H9 (cell line): ENCODE results near the gene APOBR. TPM values are rescaled to one million over a fixed set of nuclear protein-coding genes. Genes with fewer than 3 reads are reported as not detected.

ENCODE experiments used
- DNase-seq: peaks from one replicate; pipeline ENCODE4 v3.0.0-alpha.2; 2017
- H2AFZ ChIP-seq: one replicate; pipeline ENCODE4 v1.6.1; 2013; ENCODE audit warnings: mild to moderate bottlenecking, low read length, control low read depth, moderate library complexity
- H2AK5ac ChIP-seq: 2 replicates; pipeline ENCODE4 v1.6.1; 2013; ENCODE audit warnings: low read length, control low read depth, mixed read lengths; ENCODE audit not compliant: insufficient read length
- H2BK120ac ChIP-seq: one replicate; pipeline ENCODE4 v1.6.1; 2013; ENCODE audit warnings: low read depth, mild to moderate bottlenecking, low read length, control low read depth, inconsistent platforms; ENCODE audit not compliant: poor library complexity, severe bottlenecking
- H2BK12ac ChIP-seq: 2 replicates; pipeline ENCODE4 v1.6.1; 2013; ENCODE audit warnings: low read length, control low read depth, mixed read lengths, low read depth; ENCODE audit not compliant: insufficient read length
- H2BK15ac ChIP-seq: 2 replicates; pipeline ENCODE4 v1.6.1; 2013; ENCODE audit warnings: low read depth, low read length, control low read depth
- H2BK20ac ChIP-seq: one replicate; pipeline ENCODE4 v1.6.1; 2013; ENCODE audit warnings: low read depth, mild to moderate bottlenecking, low read length, control low read depth, inconsistent platforms; ENCODE audit not compliant: poor library complexity, severe bottlenecking
- H2BK5ac ChIP-seq: 2 replicates; pipeline ENCODE4 v1.6.1; 2013; ENCODE audit warnings: low read length, control low read depth, mixed read lengths; ENCODE audit not compliant: insufficient read length
- H3K14ac ChIP-seq: 2 replicates; pipeline ENCODE4 v1.6.1; 2013; ENCODE audit warnings: low read length, control low read depth; ENCODE audit not compliant: insufficient read depth
- H3K18ac ChIP-seq: 2 replicates; pipeline ENCODE4 v1.6.1; 2013; ENCODE audit warnings: low read depth, mild to moderate bottlenecking, mixed read lengths, low read length, control low read depth; ENCODE audit not compliant: insufficient read length
- H3K23ac ChIP-seq: 2 replicates; pipeline ENCODE4 v1.6.1; 2013; ENCODE audit warnings: low read length, control low read depth, mixed read lengths, low read depth; ENCODE audit not compliant: insufficient read length
- H3K23me2 ChIP-seq: 2 replicates; pipeline ENCODE4 v1.6.1; 2013; ENCODE audit warnings: low read depth, mild to moderate bottlenecking, mixed read lengths, low read length, control low read depth; ENCODE audit not compliant: insufficient read length, poor library complexity, severe bottlenecking
- H3K27ac ChIP-seq: 2 replicates; pipeline ENCODE4 v1.5.1; 2013; ENCODE audit warnings: low read length, control low read depth, mixed read lengths, low read depth; ENCODE audit not compliant: insufficient read length
- H3K27me3 ChIP-seq: 2 replicates; pipeline ENCODE4 v1.6.1; 2013; ENCODE audit warnings: low read length, control low read depth, inconsistent platforms; ENCODE audit not compliant: insufficient read depth
- H3K4ac ChIP-seq: 2 replicates; pipeline ENCODE4 v1.6.1; 2013; ENCODE audit warnings: low read depth, mild to moderate bottlenecking, control low read depth, inconsistent platforms, low read length, moderate library complexity
- H3K4me1 ChIP-seq: 2 replicates; pipeline ENCODE4 v1.6.1; 2013; ENCODE audit warnings: low read length, control low read depth, inconsistent platforms; ENCODE audit not compliant: insufficient read depth
- H3K4me2 ChIP-seq: 2 replicates; pipeline ENCODE4 v1.6.1; 2013; ENCODE audit warnings: low read length, control low read depth, mixed read lengths; ENCODE audit not compliant: insufficient read length, insufficient read depth
- H3K56ac ChIP-seq: 2 replicates; pipeline ENCODE4 v1.6.1; 2013; ENCODE audit warnings: low read depth, mild to moderate bottlenecking, mixed read lengths, low read length, control low read depth; ENCODE audit not compliant: insufficient read length
- H3K79me1 ChIP-seq: 2 replicates; pipeline ENCODE4 v1.6.1; 2013; ENCODE audit warnings: low read depth, mild to moderate bottlenecking, moderate library complexity, low read length, control low read depth, inconsistent platforms; ENCODE audit not compliant: insufficient read depth, poor library complexity, severe bottlenecking
- H3K79me2 ChIP-seq: 2 replicates; pipeline ENCODE4 v1.6.1; 2013; ENCODE audit warnings: low read length, control low read depth, inconsistent platforms; ENCODE audit not compliant: insufficient read depth
- H3K9ac ChIP-seq: 2 replicates; pipeline ENCODE4 v1.6.1; 2013; ENCODE audit warnings: low read length, control low read depth, mixed read lengths; ENCODE audit not compliant: insufficient read length; ENCODE audit errors: extremely low read depth
- H3K9me3 ChIP-seq: one replicate; pipeline ENCODE4 v1.6.1; 2013; ENCODE audit warnings: low read depth, low read length, inconsistent platforms; ENCODE audit not compliant: control insufficient read depth
- H3T11ph ChIP-seq: one replicate; pipeline ENCODE4 v1.6.1; 2013; ENCODE audit warnings: mild to moderate bottlenecking, low read length, control low read depth, inconsistent platforms
- H4K20me1 ChIP-seq: one replicate; pipeline ENCODE4 v1.6.1; 2013; ENCODE audit not compliant: control insufficient read depth, insufficient read length, insufficient read depth
- H4K5ac ChIP-seq: 2 replicates; pipeline ENCODE4 v1.6.1; 2013; ENCODE audit warnings: low read depth, mild to moderate bottlenecking, mixed read lengths, low read length, control low read depth; ENCODE audit not compliant: insufficient read length
- H4K8ac ChIP-seq: replicated peaks from 2 replicates; pipeline ENCODE4 v1.6.1; 2013; ENCODE audit warnings: low read length, control low read depth, mixed read lengths, low read depth; ENCODE audit not compliant: insufficient read length
- H4K91ac ChIP-seq: 2 replicates; pipeline ENCODE4 v1.6.1; 2013; ENCODE audit warnings: low read depth, mild to moderate bottlenecking, moderate library complexity, mixed read lengths, low read length, control low read depth; ENCODE audit not compliant: insufficient read length
- H3K27ac Mint-ChIP-seq, 3 experiments: 2 replicates in 2 of 3; 3 replicates in 1 of 3; pipeline ENCODE4 v1.8.0; 2020 to 2021; ENCODE audit warnings: mixed read lengths in 3 of 3, mild to moderate bottlenecking in 1 of 3, moderate library complexity in 1 of 3
- H3K27me3 Mint-ChIP-seq: 2 replicates; pipeline ENCODE4 v1.8.0; 2021; ENCODE audit warnings: low read depth, mild to moderate bottlenecking, moderate library complexity, mixed read lengths
- H3K36me3 Mint-ChIP-seq, 3 experiments: 2 replicates in 2 of 3; 3 replicates in 1 of 3; pipeline ENCODE4 v1.8.0; 2020 to 2021; ENCODE audit warnings: low read depth in 3 of 3, mixed read lengths in 3 of 3; ENCODE audit not compliant: insufficient read depth in 1 of 3
- H3K4me1 Mint-ChIP-seq, 2 experiments: 2 replicates each; pipeline ENCODE4 v1.8.0; 2020; ENCODE audit warnings: mixed read lengths in 2 of 2
- H3K4me3 Mint-ChIP-seq, 2 experiments: 2 replicates in 1 of 2; 3 replicates in 1 of 2; pipeline ENCODE4 v1.8.0; 2020 to 2021; ENCODE audit warnings: mild to moderate bottlenecking in 2 of 2, mixed read lengths in 2 of 2, moderate library complexity in 1 of 2
- H3K9me3 Mint-ChIP-seq, 2 experiments: 2 replicates in 1 of 2; 3 replicates in 1 of 2; pipeline ENCODE4 v1.8.0; 2020; ENCODE audit warnings: mild to moderate bottlenecking in 2 of 2, mixed read lengths in 2 of 2, moderate library complexity in 1 of 2
- WGBS: extraction: QIAGEN DNeasy Blood & Tissue Kit; methylation state at CpG from one replicate; pipeline ENCODE4 v1.1.7; 2013; ENCODE audit warnings: missing lambda C conversion rate, low lambda C conversion rate, mixed read lengths; ENCODE audit not compliant: insufficient read length; ENCODE audit errors: extremely low coverage; 5-methylcytosine and 5-hydroxymethylcytosine counted together
- total RNA-seq: library from RNA; stranded (reverse); gene quantifications from 2 replicates; pipeline ENCODE4 v1.2.1, GENCODE V29; 2021
- TF ChIP-seq, protein P1 (sequence below): fragments of 200-600 bp; sonication (generic); conservative IDR thresholded peaks from 3 replicates; pipeline ENCODE4 v1.8.0; 2021; ENCODE audit warnings: antibody characterized with exemption, mild to moderate bottlenecking

Gene APOBR
- total RNA-seq, 1 experiment from 2014 or later: not detected

DNA sequence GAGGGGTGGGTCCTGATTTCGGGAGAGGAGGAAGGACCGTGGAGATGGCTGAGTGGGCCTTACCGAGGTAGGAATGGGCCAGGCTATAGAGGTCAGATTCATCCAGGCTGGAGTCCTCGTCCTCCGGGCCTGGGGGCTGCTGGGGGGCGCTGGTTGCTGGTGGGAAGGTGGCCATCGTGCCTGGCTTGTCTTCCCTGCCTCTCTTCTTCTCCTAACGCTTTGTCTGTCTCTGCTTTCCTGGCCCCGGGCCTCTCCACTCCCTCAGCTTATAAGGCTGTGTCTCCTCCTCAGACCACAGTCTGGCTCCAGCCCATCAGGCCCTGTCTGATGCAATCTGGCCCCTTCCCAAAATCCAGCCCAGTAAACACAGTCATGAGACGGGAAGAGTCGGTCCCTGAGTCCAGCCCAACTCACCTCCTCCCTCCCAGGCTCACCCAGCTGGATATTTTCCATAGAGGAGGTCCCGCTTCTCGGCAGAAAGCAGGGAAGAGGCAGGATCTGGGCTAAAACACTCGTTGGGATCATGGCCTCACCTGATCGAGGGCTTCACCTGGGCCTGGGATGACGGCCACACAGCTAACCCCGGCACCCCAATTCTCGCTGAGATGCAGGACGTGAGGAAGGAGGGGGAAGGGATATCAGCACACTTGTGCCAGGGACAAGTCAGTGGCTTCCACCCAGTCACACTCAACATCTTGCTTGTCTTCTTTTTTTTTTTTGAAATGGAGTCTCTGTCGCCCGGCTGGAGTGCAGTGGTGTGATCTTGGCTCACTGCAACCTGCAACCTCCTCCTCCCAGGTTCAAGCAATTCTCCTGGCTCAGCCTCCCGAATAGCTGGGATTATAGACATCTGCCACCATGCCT, 44.5 kb downstream of the APOBR start, which contains the start of gene NUPR1:
Gene NUPR1, minus strand, starts transcription at position 242 of the 864 bp plus-strand sequence. Its CDS starts 67 bp downstream, at position 175.
- no peak within 1 kb of the TSS for H3K4me3 Mint-ChIP-seq
- WGBS: no CpG with 5 or more reads among the region's 22 CpGs
- no peak within 1 kb of the TSS for H2BK20ac ChIP-seq
- no peaks in the 10 kb centered on the region for H3K4me1 ChIP-seq
- H3K23me2 ChIP-seq: no peaks in the 10 kb centered on the region
- peak within 1 kb of the TSS; percentile 47 to 79 (median 65); a peak in 4 of 7 replicates for H3K27ac Mint-ChIP-seq
- TF ChIP-seq, protein P1, sequence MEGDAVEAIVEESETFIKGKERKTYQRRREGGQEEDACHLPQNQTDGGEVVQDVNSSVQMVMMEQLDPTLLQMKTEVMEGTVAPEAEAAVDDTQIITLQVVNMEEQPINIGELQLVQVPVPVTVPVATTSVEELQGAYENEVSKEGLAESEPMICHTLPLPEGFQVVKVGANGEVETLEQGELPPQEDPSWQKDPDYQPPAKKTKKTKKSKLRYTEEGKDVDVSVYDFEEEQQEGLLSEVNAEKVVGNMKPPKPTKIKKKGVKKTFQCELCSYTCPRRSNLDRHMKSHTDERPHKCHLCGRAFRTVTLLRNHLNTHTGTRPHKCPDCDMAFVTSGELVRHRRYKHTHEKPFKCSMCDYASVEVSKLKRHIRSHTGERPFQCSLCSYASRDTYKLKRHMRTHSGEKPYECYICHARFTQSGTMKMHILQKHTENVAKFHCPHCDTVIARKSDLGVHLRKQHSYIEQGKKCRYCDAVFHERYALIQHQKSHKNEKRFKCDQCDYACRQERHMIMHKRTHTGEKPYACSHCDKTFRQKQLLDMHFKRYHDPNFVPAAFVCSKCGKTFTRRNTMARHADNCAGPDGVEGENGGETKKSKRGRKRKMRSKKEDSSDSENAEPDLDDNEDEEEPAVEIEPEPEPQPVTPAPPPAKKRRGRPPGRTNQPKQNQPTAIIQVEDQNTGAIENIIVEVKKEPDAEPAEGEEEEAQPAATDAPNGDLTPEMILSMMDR: no peak
- no peak within 1 kb of the TSS for H2BK120ac ChIP-seq
- no peak within 1 kb of the TSS for H2AFZ ChIP-seq
- H3K9ac ChIP-seq: no peak within 1 kb of the TSS
- no peak within 1 kb of the TSS for H3K56ac ChIP-seq
- H3K9me3 ChIP-seq: no peaks in the 10 kb centered on the region
- no peak within 1 kb of the TSS for H3K23ac ChIP-seq
- DNase-seq: no peak
- no peaks in the 10 kb centered on the region for H4K20me1 ChIP-seq
- no peaks in the 10 kb centered on the region; a peak in 1 of 7 replicates for H3K36me3 Mint-ChIP-seq
- no peak within 1 kb of the TSS for H3K4me2 ChIP-seq
- no peak within 1 kb of the TSS for H4K5ac ChIP-seq
- no peak within 1 kb of the TSS for H2BK15ac ChIP-seq
- H3K4ac ChIP-seq: no peak within 1 kb of the TSS; the same call in 1 of the 2 replicates
- H2BK5ac ChIP-seq: no peak within 1 kb of the TSS
- H3T11ph ChIP-seq: no peak within 1 kb of the TSS
- no peaks in the 10 kb centered on the region; a peak in 1 of 5 replicates for H3K9me3 Mint-ChIP-seq
- H3K79me1 ChIP-seq: no peaks in the 10 kb centered on the region
- H3K27me3 ChIP-seq: no peaks in the 10 kb centered on the region
- H3K27me3 Mint-ChIP-seq: peaks cover 6% of the 10 kb centered on the region
- H3K27ac ChIP-seq: no peak within 1 kb of the TSS
- H2BK12ac ChIP-seq: no peak within 1 kb of the TSS
- no peak within 1 kb of the TSS for H2AK5ac ChIP-seq
- H4K8ac ChIP-seq: no peak within 1 kb of the TSS
- no peak within 1 kb of the TSS for H3K18ac ChIP-seq
- peaks cover 0 to 4% of the 10 kb centered on the region in 2 experiments; a peak in 3 of 4 replicates for H3K4me1 Mint-ChIP-seq
- H3K14ac ChIP-seq: no peak within 1 kb of the TSS; the same call in 1 of the 2 replicates
- H4K91ac ChIP-seq: no peak within 1 kb of the TSS
- H3K79me2 ChIP-seq: no peaks in the 10 kb centered on the region
